Measurements from ENCODE around the gene CDS1.

DNA sequence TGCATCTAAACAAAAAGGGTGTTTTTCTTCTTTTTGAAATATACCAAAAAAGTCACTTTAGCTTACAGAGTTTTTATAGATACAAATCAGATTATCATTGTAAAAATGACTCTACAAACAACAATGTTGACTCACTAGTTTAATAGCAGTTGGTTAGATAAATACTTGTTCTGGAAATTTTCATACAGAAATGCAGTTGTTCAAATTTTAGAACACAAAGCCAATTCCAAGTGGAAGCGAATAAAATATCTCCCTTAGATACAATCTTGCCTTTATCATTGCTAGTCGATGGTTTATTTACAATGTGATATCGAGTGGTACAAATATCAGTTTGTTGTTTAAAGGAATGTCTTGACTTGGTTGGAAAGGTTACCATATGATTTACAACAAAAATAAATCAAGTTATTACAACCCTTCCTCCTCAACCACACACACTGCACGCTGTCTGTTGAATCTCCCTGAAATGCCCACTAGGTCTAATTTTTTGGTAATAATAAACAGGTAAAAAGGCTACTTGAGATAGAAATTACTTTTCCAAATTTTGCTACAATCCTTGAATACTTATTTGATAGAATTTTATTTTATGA is 114.8 kb downstream of the CDS1 start:
- TF ChIP-seq, protein P1, sequence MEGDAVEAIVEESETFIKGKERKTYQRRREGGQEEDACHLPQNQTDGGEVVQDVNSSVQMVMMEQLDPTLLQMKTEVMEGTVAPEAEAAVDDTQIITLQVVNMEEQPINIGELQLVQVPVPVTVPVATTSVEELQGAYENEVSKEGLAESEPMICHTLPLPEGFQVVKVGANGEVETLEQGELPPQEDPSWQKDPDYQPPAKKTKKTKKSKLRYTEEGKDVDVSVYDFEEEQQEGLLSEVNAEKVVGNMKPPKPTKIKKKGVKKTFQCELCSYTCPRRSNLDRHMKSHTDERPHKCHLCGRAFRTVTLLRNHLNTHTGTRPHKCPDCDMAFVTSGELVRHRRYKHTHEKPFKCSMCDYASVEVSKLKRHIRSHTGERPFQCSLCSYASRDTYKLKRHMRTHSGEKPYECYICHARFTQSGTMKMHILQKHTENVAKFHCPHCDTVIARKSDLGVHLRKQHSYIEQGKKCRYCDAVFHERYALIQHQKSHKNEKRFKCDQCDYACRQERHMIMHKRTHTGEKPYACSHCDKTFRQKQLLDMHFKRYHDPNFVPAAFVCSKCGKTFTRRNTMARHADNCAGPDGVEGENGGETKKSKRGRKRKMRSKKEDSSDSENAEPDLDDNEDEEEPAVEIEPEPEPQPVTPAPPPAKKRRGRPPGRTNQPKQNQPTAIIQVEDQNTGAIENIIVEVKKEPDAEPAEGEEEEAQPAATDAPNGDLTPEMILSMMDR (IDR thresholded peaks at IDR 0.05; ENCODE audit: poor library complexity) = no peak
- TF ChIP-seq EZH2phosphoT487 (IDR thresholded peaks at IDR 0.05; ENCODE audit: low read depth, severe bottlenecking, unreplicated experiment) (no peak), EZH2 (IDR thresholded peaks at IDR 0.05; ENCODE audit: borderline replicate concordance) (no peak)
